Right lobe of liver (tissue), 6 donors: Measurements from ENCODE around the gene ZNF667. TPM values are rescaled to one million over a fixed set of nuclear protein-coding genes. Genes with fewer than 3 reads are reported as not detected.

Experiments
- ATAC-seq, 4 donors: fragments of 200-7000 bp; cut with Tn5 transposase; one replicate each; pipeline ENCODE4 v1.9.1; 2020; ENCODE audit warnings: mild to moderate bottlenecking in 4 of 4, moderate library complexity in 4 of 4
- DNase-seq, 3 donors: peaks; one replicate each; pipeline ENCODE4 v3.0.0-alpha.2; 2020
- H3K27ac ChIP-seq, 3 donors: fragments of 200-600 bp; one replicate each; pipeline ENCODE4 v1.8.0; 2022
- H3K27me3 ChIP-seq, 2 donors: fragments of 200-600 bp; one replicate each; pipeline ENCODE4 v1.8.0; 2022
- H3K36me3 ChIP-seq, 4 donors: fragments of 200-600 bp; sonication (generic) in 1 of 4; one replicate each; pipeline versions ENCODE4 v1.5.1 to v1.8.0; 2017 to 2022; ENCODE audit warnings: control low read depth in 1 of 4
- H3K4me1 ChIP-seq, 4 donors: fragments of 200-600 bp; sonication (generic) in 1 of 4; one replicate each; pipeline versions ENCODE4 v1.5.1 to v1.8.0; 2017 to 2022; ENCODE audit warnings: control low read depth in 1 of 4
- H3K4me3 ChIP-seq, 3 donors: fragments of 200-600 bp; one replicate each; pipeline ENCODE4 v1.8.0; 2022
- H3K9me3 ChIP-seq, 4 donors: fragments of 200-600 bp; sonication (generic) in 1 of 4; one replicate each; pipeline versions ENCODE4 v1.5.1 to v1.8.0; 2017 to 2022; ENCODE audit warnings: control low read depth in 1 of 4
- CTCF ChIP-seq, 4 donors: fragments of 200-600 bp in 3 of 4; fragments of 450-650 bp in 1 of 4; IDR thresholded peaks; one replicate each; pipeline versions ENCODE4 v1.5.1 to v1.8.0; 2016 to 2022; ENCODE audit warnings: antibody characterized with exemption in 4 of 4, mild to moderate bottlenecking in 2 of 4
- POLR2A ChIP-seq: fragments of 450-650 bp; IDR thresholded peaks from one replicate; pipeline ENCODE4 v1.6.1; 2017; ENCODE audit warnings: antibody characterized with exemption, mild to moderate bottlenecking
- WGBS: methylation state at CpG from one replicate; pipeline ENCODE4 v1.1.6; 2018; ENCODE audit warnings: low coverage, low lambda C conversion rate; ENCODE audit not compliant: insufficient coverage; ENCODE audit errors: missing lambda C conversion rate; 5-methylcytosine and 5-hydroxymethylcytosine counted together
- intact Hi-C, 2 donors: fragments of 100-400 bp; cut with DNase I; formaldehyde crosslinking; loops; one replicate each; pipeline versions ENCODE4 v1.11.2 to v1.14.1; 2022
- total RNA-seq, 6 experiments: library from RNA; depleted of rRNA in 2 of 6; stranded (reverse); fragments of >200 nt in 2 of 6; fragmentation: NEBNext Ultra II Directional in 3 of 6; extraction: Animal tissue kit (Norgen Biotek cat#: 25700) in 3 of 6; gene quantifications; one replicate each; pipeline versions ENCODE4 v1.1.0 to v1.2.4, GENCODE V29; 2016 to 2023
- donor health status: DM: no; HTN: yes; CAD: no.
- donor health status: DM: no; HTN: no; CAD: no.
- donor health status: DM: no; HTN: no; CAD: no.
- donor health status: DM: no; HTN: yes; CAD: no.
- donor health status: DM: no; HTN: yes; CAD: no.

ZNF667 gene
- total RNA-seq, 6 experiments from 2014 or later = 0.56 to 2.0 (median 0.69) TPM

- intact Hi-C loops = no loop called here
- WGBS = 48% methylated on average over 3 of the region's 3 CpGs
- no peak overlapping the region for H3K27ac ChIP-seq
- ATAC-seq (no peak), DNase-seq (no peak)
- H3K27me3 ChIP-seq = no peaks in the 10 kb centered on the region
- H3K9me3 ChIP-seq = peaks cover 0 to 10% (median 1%) of the 10 kb centered on the region in 4 donors
- H3K4me3 ChIP-seq = no peak overlapping the region
- no peak for TF ChIP-seq POLR2A
- no peak for TF ChIP-seq CTCF (IDR thresholded peaks at IDR 0.05)
- peaks cover 0 to 14% (median 0%) of the 10 kb centered on the region in 4 donors for H3K36me3 ChIP-seq
- H3K4me1 ChIP-seq = no peaks in the 10 kb centered on the region
Measured at GRCh38 chr19:56474308-56474707, 2.8 kb downstream of the ZNF667 start.

DNA sequence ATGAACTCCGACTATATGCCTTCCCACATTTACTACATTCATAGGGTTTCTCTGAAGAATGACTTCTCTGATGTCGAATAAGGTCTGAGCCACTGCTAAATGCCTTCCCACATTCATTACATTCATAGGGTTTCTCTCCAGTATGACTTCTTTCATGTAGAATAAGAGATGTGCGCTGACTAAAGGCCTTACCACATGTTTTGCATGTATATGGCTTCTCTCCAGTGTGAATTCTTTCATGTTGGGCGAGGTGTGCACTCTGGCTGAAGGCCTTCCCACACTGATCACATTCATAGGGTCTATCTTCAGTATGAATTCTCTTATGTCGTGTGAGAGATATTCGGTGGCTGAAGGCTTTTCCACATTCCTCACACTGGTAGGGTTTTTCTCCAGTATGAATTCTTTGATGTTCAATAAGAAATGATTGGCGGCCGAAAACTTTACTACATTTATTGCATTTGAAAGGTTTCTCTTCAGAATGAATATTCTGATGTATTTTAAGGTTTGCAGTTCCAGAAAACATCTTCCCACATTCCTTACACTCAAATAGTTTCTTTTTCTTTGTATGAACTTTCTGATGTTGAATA, 35.8 kb downstream of the ZNF667 start:
- ATAC-seq (no peak), DNase-seq (no peak)
- no peaks in the 10 kb centered on the region for H3K4me1 ChIP-seq
- no peaks in the 10 kb centered on the region for H3K27me3 ChIP-seq
- H3K36me3 ChIP-seq = no peaks in the 10 kb centered on the region
- H3K9me3 ChIP-seq = peaks cover 0 to 51% (median 10%) of the 10 kb centered on the region in 4 donors
- intact Hi-C loops = no loop called here
- 94% methylated on average over 8 of the region's 8 CpGs for WGBS
- H3K27ac ChIP-seq = no peak overlapping the region
- TF ChIP-seq POLR2A (no peak), CTCF (IDR thresholded peaks at IDR 0.05) (no peak)
- H3K4me3 ChIP-seq = no peak overlapping the region

- Histone ChIP-seq H3K4me3 (no peak overlapping the region), H3K36me3 (peaks cover 0 to 20% (median 0%) of the 10 kb centered on the region in 4 donors), H3K4me1 (no peaks in the 10 kb centered on the region), H3K27me3 (no peaks in the 10 kb centered on the region), H3K9me3 (peaks cover 0 to 91% (median 60%) of the 10 kb centered on the region in 4 donors), H3K27ac (no peak overlapping the region)
- ATAC-seq (no peak), DNase-seq (no peak)
- intact Hi-C loops = no loop called here
- WGBS = 60% methylated on average over 1 of the region's 1 CpG
- TF ChIP-seq CTCF (IDR thresholded peaks at IDR 0.05) (no peak), POLR2A (no peak)
Measured at GRCh38 chr19:56423985-56424353, 53.2 kb downstream of the ZNF667 start.

- no peak for ATAC-seq
- Histone ChIP-seq H3K4me3 (no peak overlapping the region), H3K36me3 (peaks cover 0 to 20% (median 0%) of the 10 kb centered on the region in 4 donors), H3K27ac (no peak overlapping the region), H3K27me3 (no peaks in the 10 kb centered on the region), H3K4me1 (no peaks in the 10 kb centered on the region), H3K9me3 (peaks cover 0 to 93% (median 64%) of the 10 kb centered on the region in 4 donors)
- no peak for DNase-seq
- intact Hi-C loops = no loop called here
- 94% methylated on average over 5 of the region's 5 CpGs for WGBS
- TF ChIP-seq CTCF (IDR thresholded peaks at IDR 0.05) (no peak), POLR2A (no peak)
Measured at GRCh38 chr19:56423276-56423984, 53.7 kb downstream of the ZNF667 start.
